ENCODE measurements around the gene PIWIL4.
A peak's percentile ranks its signal among the peaks of the same experiment; 100 is the strongest.

Gene PIWIL4

GRCh38 chr11:94574193-94574961, 7.2 kb downstream of the PIWIL4 start:
- Histone ChIP-seq H3K27ac (peak overlapping the region in 1 of 2 donors; percentile 18), H3K4me3 (no peak overlapping the region)
- TF ChIP-seq CTCF (IDR thresholded peaks at IDR 0.05) = no peak
- no peak for DNase-seq (ENCODE audit: low spot score)

- TF ChIP-seq CTCF (IDR thresholded peaks at IDR 0.05) = no peak
- H3K27ac ChIP-seq = no peak overlapping the region
- DNase-seq (ENCODE audit: low spot score) = no peak
- no peak overlapping the region for H3K4me3 ChIP-seq
Observed at GRCh38 chr11:94576306-94576705, 9.1 kb downstream of the PIWIL4 start.

- no peak overlapping the region for H3K4me3 ChIP-seq
- DNase-seq (ENCODE audit: low spot score) = no peak
- H3K27ac ChIP-seq = no peak overlapping the region
- no peak for TF ChIP-seq CTCF (IDR thresholded peaks at IDR 0.05)
Observed at GRCh38 chr11:94577841-94578240, 10.7 kb downstream of the PIWIL4 start.

GRCh38 chr11:94581926-94582325, 14.8 kb downstream of the PIWIL4 start:
- DNase-seq (ENCODE audit: low spot score) = no peak
- TF ChIP-seq CTCF (IDR thresholded peaks at IDR 0.05) = no peak
- H3K27ac ChIP-seq = no peak overlapping the region

GRCh38 chr11:94583213-94583865, 16.2 kb downstream of the PIWIL4 start:
- H3K4me3 ChIP-seq = no peak overlapping the region
- no peak for TF ChIP-seq CTCF (IDR thresholded peaks at IDR 0.05)

More at GRCh38 chr11:94581926-94582325, 14.8 kb downstream of the PIWIL4 start:
- H3K4me3 ChIP-seq = no peak overlapping the region

GRCh38 chr11:94583866-94584500, 16.8 kb downstream of the PIWIL4 start:
- no peak overlapping the region for H3K27ac ChIP-seq
- H3K4me3 ChIP-seq = no peak overlapping the region
- TF ChIP-seq CTCF (IDR thresholded peaks at IDR 0.05) = no peak
- DNase-seq (ENCODE audit: low spot score) = no peak

More at GRCh38 chr11:94583213-94583865, 16.2 kb downstream of the PIWIL4 start:
- H3K27ac ChIP-seq = no peak overlapping the region
- DNase-seq (ENCODE audit: low spot score) = no peak
